GM12878 (cell line): ENCODE measurements around the gene SPCS1. TPM values are rescaled to one million over a fixed set of nuclear protein-coding genes. Genes with fewer than 3 reads are reported as not detected.

Experiments
- ATAC-seq: fragments of 200-7000 bp; cut with Tn5 transposase; 3 replicates; pipeline ENCODE4 v1.9.1; 2020; ENCODE audit warnings: mild to moderate bottlenecking, moderate library complexity
- BruUV-seq: library from RNA; stranded (reverse); fragments of 400-500 nt; replicated peaks from 2 replicates; lab custom pipeline; 2021; lab: Mats Ljungman, UMichigan
- CTCF ChIA-PET: fragments of 300-600 bp; sonication (Branson Sonifier 250); formaldehyde crosslinking; extraction: SDS; loops from one replicate; lab custom pipeline; 2021; ENCODE audit warnings: inconsistent platforms; lab: Yijun Ruan, JAX
- POLR2A ChIA-PET: fragments of 350-600 bp; formaldehyde crosslinking; extraction: SDS; loops from one replicate; lab custom pipeline; 2021; ENCODE audit warnings: inconsistent platforms; lab: Charles Lee
- RAD21 ChIA-PET: fragments of 300-600 bp; sonication (Branson Sonifier 250); formaldehyde crosslinking; loops from one replicate; lab custom pipeline; 2023; ENCODE audit warnings: antibody characterized with exemption; ENCODE audit not compliant: unreplicated experiment; lab: Charles Lee
- SMC1A ChIA-PET: fragments of 300-600 bp; sonication (Branson Sonifier 250); formaldehyde crosslinking; loops from one replicate; lab custom pipeline; 2023; ENCODE audit not compliant: unreplicated experiment, uncharacterized antibody; lab: Charles Lee
- DNase-seq: peaks from one replicate; pipeline ENCODE4 v3.0.0-alpha.2; 2011; ENCODE audit warnings: low read depth, low spot score
- FAIRE-seq: peaks from 3 replicates; lab custom pipeline; 2011; peaks lifted over from hg19 to GRCh38; lab: Jason Lieb, UNC
- H2AFZ ChIP-seq: 2 replicates; pipeline ENCODE4 v1.6.0; 2011; ENCODE audit warnings: low read depth, low read length, control low read depth; ENCODE audit not compliant: control insufficient read depth
- H3K27ac ChIP-seq: 2 replicates; pipeline ENCODE4 v1.5.1; 2011; ENCODE audit warnings: control low read depth; ENCODE audit not compliant: control insufficient read depth, insufficient read depth
- H3K27me3 ChIP-seq, 2 experiments: replicated peaks in 1 of 2; 2 replicates each; pipeline versions ENCODE4 v1.6.0 to v1.6.1; 2011; ENCODE audit warnings: low read length in 1 of 2; ENCODE audit not compliant: control insufficient read depth in 2 of 2, insufficient read depth in 2 of 2
- H3K36me3 ChIP-seq, 2 experiments: 2 replicates each; pipeline ENCODE4 v1.5.1; 2011; ENCODE audit warnings: low read length in 1 of 2; ENCODE audit not compliant: control insufficient read depth in 2 of 2, insufficient read depth in 2 of 2
- H3K4me1 ChIP-seq: 2 replicates; pipeline ENCODE4 v1.6.1; 2011; ENCODE audit warnings: mild to moderate bottlenecking, low read length, moderate library complexity, mixed read lengths; ENCODE audit not compliant: control insufficient read depth, insufficient read depth
- H3K4me2 ChIP-seq: 2 replicates; pipeline ENCODE4 v1.6.0; 2011; ENCODE audit warnings: control low read depth; ENCODE audit not compliant: control insufficient read depth, insufficient read depth
- H3K4me3 ChIP-seq: fragments of 200-600 bp; sonication (generic); 2 replicates; pipeline ENCODE4 v1.5.1; 2016
- H3K79me2 ChIP-seq: 2 replicates; pipeline ENCODE4 v1.6.0; 2011; ENCODE audit warnings: low read length; ENCODE audit not compliant: control insufficient read depth, insufficient read depth
- H3K9ac ChIP-seq: 2 replicates; pipeline ENCODE4 v1.8.0; 2011; ENCODE audit warnings: low read length, control low read depth, mixed read lengths; ENCODE audit not compliant: control insufficient read depth, insufficient read depth
- H3K9me3 ChIP-seq: replicated peaks from 3 replicates; pipeline ENCODE4 v1.5.1; 2011; ENCODE audit warnings: mild to moderate bottlenecking, low read length; ENCODE audit not compliant: control insufficient read depth, insufficient read depth
- H4K20me1 ChIP-seq: 2 replicates; pipeline ENCODE4 v1.6.0; 2011; ENCODE audit not compliant: control insufficient read depth, insufficient read depth
- BHLHE40 ChIP-seq, 2 experiments: fragments of 450-650 bp in 1 of 2; IDR thresholded peaks; 2 replicates each; pipeline ENCODE4 v1.6.1; 2011 to 2017; ENCODE audit warnings: low read depth in 2 of 2, borderline replicate concordance in 1 of 2, improper control_type of control experiment in 1 of 2, low read length in 1 of 2, mild to moderate bottlenecking in 1 of 2
- EED ChIP-seq: sonication (generic); IDR thresholded peaks from 2 replicates; pipeline ENCODE4 v1.6.1; 2016; ENCODE audit warnings: antibody characterized with exemption, low read depth
- HSF1 ChIP-seq: fragments of 150-350 bp; IDR thresholded peaks from 2 replicates; pipeline ENCODE4 v1.6.1; 2014; ENCODE audit warnings: mild to moderate bottlenecking, low read depth, low read length
- NR2C2 ChIP-seq: IDR thresholded peaks from 2 replicates; pipeline ENCODE4 v1.6.1; 2011; ENCODE audit warnings: borderline replicate concordance, low read depth; ENCODE audit not compliant: control insufficient read depth, insufficient read length
- RFX5 ChIP-seq: IDR thresholded peaks from 2 replicates; pipeline ENCODE4 v1.6.1; 2011; ENCODE audit warnings: low read depth, low read length, improper control_type of control experiment
- WGBS: methylation state at CpG from one replicate; pipeline ENCODE4 v1.1.6; 2016; ENCODE audit warnings: low lambda C conversion rate; ENCODE audit not compliant: insufficient replicate concordance, insufficient coverage; ENCODE audit errors: missing lambda C conversion rate; 5-methylcytosine and 5-hydroxymethylcytosine counted together
- in situ Hi-C: fragments of 300-500 bp; cut with MboI; formaldehyde crosslinking; loops from 9 replicates; pipeline ENCODE4 v1.14.3; 2018; ENCODE audit warnings: mixed read lengths
- intact Hi-C: fragments of 100-400 bp; cut with micrococcal nuclease; formaldehyde crosslinking; loops from one replicate; pipeline ENCODE4 v1.14.2; 2022; ENCODE audit not compliant: unreplicated experiment
- polyA plus RNA-seq, 11 experiments: library from polyadenylated mRNA; depleted of rRNA in 4 of 11; unstranded in 6 of 11; stranded (reverse) in 5 of 11; fragments of >200 nt; fragmentation: Nextera tagmentation in 4 of 11; fragmentation: Illumina TruSeq in 1 of 11; extraction: Ambion mirVana in 4 of 11; extraction: Trizol in 1 of 11; gene quantifications; 1 replicate in 1 of 11; 2 replicates in 10 of 11; pipeline versions ENCODE4 v1.2.1 to v1.2.3, GENCODE V29; 2011 to 2016; ENCODE audit warnings: inconsistent platforms in 2 of 11, missing spikeins in 2 of 11, low read depth in 1 of 11
- total RNA-seq, 4 experiments: library from RNA; depleted of rRNA in 3 of 4; stranded (reverse); fragments of >200 nt in 3 of 4; fragmentation: Illumina TruSeq in 1 of 4; extraction: Trizol in 1 of 4; gene quantifications; 2 replicates each; pipeline versions ENCODE4 v1.2.1 to v1.2.3, GENCODE V29; 2013 to 2021

Gene SPCS1
- total and polyA plus RNA-seq, 10 of the 15 experiments (the other 5 are each of a cell fraction or from before 2014, with no cell fraction given), result 107 to 994 (median 233) TPM

- no peak for DNase-seq
- no peak overlapping the region for H3K9ac ChIP-seq
- H3K36me3 ChIP-seq, result peaks cover 0 to 3% of the 10 kb centered on the region in 2 experiments; a peak in 1 of 4 replicates
- 84% methylated on average over 11 of the region's 11 CpGs for WGBS
- no peaks in the 10 kb centered on the region for H4K20me1 ChIP-seq
- no peak overlapping the region for H2AFZ ChIP-seq
- H3K9me3 ChIP-seq, result peaks cover 2% of the 10 kb centered on the region; the same call in 2 of the 3 replicates
- H3K27me3 ChIP-seq, result no peaks in the 10 kb centered on the region
- in situ Hi-C loops, result no loop called here
- no peak for ATAC-seq
- peaks cover 5% of the 10 kb centered on the region for H3K4me1 ChIP-seq
- no peak for FAIRE-seq
- TF ChIP-seq BHLHE40 (IDR thresholded peaks at IDR 0.05; ENCODE audit: borderline replicate concordance in 1 of 2, low read depth in 2 of 2, low read length in 1 of 2) (no peak), HSF1 (no peak), NR2C2 (no peak), RFX5 (no peak), EED (no peak)
- intact Hi-C loops, result no loop called here
- no TSS peak for BruUV-seq
- H3K4me2 ChIP-seq, result no peak overlapping the region
- H3K79me2 ChIP-seq, result no peaks in the 10 kb centered on the region
- ChIA-PET CTCF (no interaction called here), POLR2A (no interaction called here), SMC1A (no interaction called here), RAD21 (no interaction called here)
- H3K27ac ChIP-seq, result no peak overlapping the region
- no peak overlapping the region for H3K4me3 ChIP-seq
Measured at GRCh38 chr3:52715714-52716305, 9.9 kb downstream of the SPCS1 start.
